ENCODE results near the gene BICD1. TPM values are rescaled to one million over a fixed set of nuclear protein-coding genes. Genes with fewer than 3 reads are reported as not detected.

BICD1 gene
- total and polyA plus RNA-seq, 12 donors, result 2.5 to 14.7 (median 9.2) TPM

DNA sequence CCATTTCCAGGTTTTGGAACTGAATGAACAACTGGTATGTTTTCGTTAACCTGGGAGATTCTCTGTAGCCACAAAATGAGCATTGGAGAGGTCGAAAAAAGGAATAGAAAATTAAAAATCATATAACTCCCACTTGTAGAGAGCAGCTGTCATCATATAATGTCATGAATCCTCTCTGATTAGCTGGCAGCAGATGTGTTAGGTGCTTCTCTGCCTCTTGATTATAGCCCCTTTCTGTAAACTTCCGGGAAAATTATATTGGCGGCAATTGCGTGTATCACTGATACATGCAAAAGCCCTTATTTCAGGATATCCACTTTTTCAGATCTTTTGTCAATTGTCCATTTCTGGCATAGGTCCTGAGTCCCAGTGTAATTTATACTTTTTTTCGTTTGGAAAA, 324.4 kb downstream of the BICD1 start:
- ATAC-seq, result no peak
- Histone ChIP-seq H3K27ac (no peak overlapping the region), H3K9me3 (peaks cover 0 to 33% (median 0%) of the 10 kb centered on the region in 11 donors), H3K36me3 (peaks cover 0 to 8% (median 0%) of the 10 kb centered on the region in 9 donors), H3K4me1 (no peaks in the 10 kb centered on the region), H3K4me3 (no peak overlapping the region), H3K27me3 (no peaks in the 10 kb centered on the region)
- 72 to 74% methylated on average over 6 of the region's 6 CpGs for WGBS, 2 donors
- DNase-seq, result no peak
- intact Hi-C loops (cut with DNase I), result no loop called here
- TF ChIP-seq, protein P1, sequence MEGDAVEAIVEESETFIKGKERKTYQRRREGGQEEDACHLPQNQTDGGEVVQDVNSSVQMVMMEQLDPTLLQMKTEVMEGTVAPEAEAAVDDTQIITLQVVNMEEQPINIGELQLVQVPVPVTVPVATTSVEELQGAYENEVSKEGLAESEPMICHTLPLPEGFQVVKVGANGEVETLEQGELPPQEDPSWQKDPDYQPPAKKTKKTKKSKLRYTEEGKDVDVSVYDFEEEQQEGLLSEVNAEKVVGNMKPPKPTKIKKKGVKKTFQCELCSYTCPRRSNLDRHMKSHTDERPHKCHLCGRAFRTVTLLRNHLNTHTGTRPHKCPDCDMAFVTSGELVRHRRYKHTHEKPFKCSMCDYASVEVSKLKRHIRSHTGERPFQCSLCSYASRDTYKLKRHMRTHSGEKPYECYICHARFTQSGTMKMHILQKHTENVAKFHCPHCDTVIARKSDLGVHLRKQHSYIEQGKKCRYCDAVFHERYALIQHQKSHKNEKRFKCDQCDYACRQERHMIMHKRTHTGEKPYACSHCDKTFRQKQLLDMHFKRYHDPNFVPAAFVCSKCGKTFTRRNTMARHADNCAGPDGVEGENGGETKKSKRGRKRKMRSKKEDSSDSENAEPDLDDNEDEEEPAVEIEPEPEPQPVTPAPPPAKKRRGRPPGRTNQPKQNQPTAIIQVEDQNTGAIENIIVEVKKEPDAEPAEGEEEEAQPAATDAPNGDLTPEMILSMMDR (IDR thresholded peaks at IDR 0.05), result no peak

Other genes starting within 250 kb of the BICD1 start
- 10 to 100 TPM; 15.0 to 36.3 (median 19.3) TPM for gene RESF1, start 147.4 kb upstream of the BICD1 start, total RNA-seq
- gene RESF1, start 147.4 kb upstream of the BICD1 start, polyA plus RNA-seq, result 10 to 100 TPM in 1 of 2 donors, 1 to 10 TPM in 1; 8.8 to 71.5 TPM